Immature natural killer cell (primary cell): ENCODE results near the gene NEURL1B. TPM values are rescaled to one million over a fixed set of nuclear protein-coding genes. Genes with fewer than 3 reads are reported as not detected.

ENCODE experiments used
- DNase-seq, 3 donors: peaks; one replicate each; pipeline ENCODE4 v3.0.0; 2022; ENCODE audit warnings: mixed read lengths in 1 of 3
- H3K27ac Mint-ChIP-seq, 6 donors: one replicate each; pipeline ENCODE4 v1.8.0; 2020; ENCODE audit warnings: mixed read lengths in 6 of 6, mild to moderate bottlenecking in 5 of 6, inconsistent platforms in 4 of 6, moderate library complexity in 3 of 6
- H3K27me3 Mint-ChIP-seq, 3 donors: one replicate each; pipeline ENCODE4 v1.8.0; 2020 to 2021; ENCODE audit warnings: low read depth in 3 of 3, mild to moderate bottlenecking in 3 of 3, mixed read lengths in 3 of 3, moderate library complexity in 3 of 3, inconsistent platforms in 1 of 3
- H3K36me3 Mint-ChIP-seq, 3 donors: one replicate each; pipeline ENCODE4 v1.8.0; 2020; ENCODE audit warnings: mixed read lengths in 3 of 3, inconsistent platforms in 2 of 3, mild to moderate bottlenecking in 2 of 3
- H3K4me1 Mint-ChIP-seq, 2 donors: one replicate each; pipeline ENCODE4 v1.8.0; 2020; ENCODE audit warnings: inconsistent platforms in 2 of 2, mild to moderate bottlenecking in 2 of 2, mixed read lengths in 2 of 2, moderate library complexity in 1 of 2
- H3K4me3 Mint-ChIP-seq, 5 donors: one replicate each; pipeline ENCODE4 v1.8.0; 2020; ENCODE audit warnings: mild to moderate bottlenecking in 5 of 5, mixed read lengths in 5 of 5, inconsistent platforms in 3 of 5, moderate library complexity in 3 of 5
- H3K9me3 Mint-ChIP-seq, 6 donors: one replicate each; pipeline ENCODE4 v1.8.0; 2020; ENCODE audit warnings: mild to moderate bottlenecking in 6 of 6, mixed read lengths in 6 of 6, inconsistent platforms in 4 of 6, moderate library complexity in 3 of 6
- polyA plus RNA-seq, 3 donors: library from polyadenylated mRNA; unstranded; fragments of 300-500 nt; fragmentation: Illumina TruSeq; gene quantifications; one replicate each; pipeline ENCODE4 v1.2.3, GENCODE V29; 2021

Gene NEURL1B
- polyA plus RNA-seq, 3 donors from 2014 or later, result 0.09 TPM; not detected in 2

- peaks cover 0 to 5% (median 2%) of the 10 kb centered on the region in 3 donors for H3K27me3 Mint-ChIP-seq
- H3K4me3 Mint-ChIP-seq, result no peak overlapping the region
- peak overlapping the region in 5 of 6 donors; percentile 25 to 81 (median 71) for H3K27ac Mint-ChIP-seq
- H3K4me1 Mint-ChIP-seq, result peaks cover 13 to 14% of the 10 kb centered on the region in 2 donors
- DNase-seq, result no peak
- no peaks in the 10 kb centered on the region for H3K9me3 Mint-ChIP-seq
- peaks cover 0 to 4% (median 0%) of the 10 kb centered on the region in 3 donors for H3K36me3 Mint-ChIP-seq
Observed at GRCh38 chr5:172688349-172689217, 47.5 kb downstream of the NEURL1B start.

- Mint-ChIP-seq H3K27ac (peak overlapping the region in 1 of 6 donors; percentile 81), H3K9me3 (no peaks in the 10 kb centered on the region), H3K36me3 (peaks cover 0 to 4% (median 0%) of the 10 kb centered on the region in 3 donors), H3K27me3 (peaks cover 0 to 5% (median 2%) of the 10 kb centered on the region in 3 donors), H3K4me1 (peaks cover 12 to 13% of the 10 kb centered on the region in 2 donors), H3K4me3 (no peak overlapping the region)
- no peak for DNase-seq
Observed at GRCh38 chr5:172689218-172689572, 48.1 kb downstream of the NEURL1B start.

GRCh38 chr5:172689801-172690200 lies 48.7 kb downstream of the NEURL1B start:
- H3K36me3 Mint-ChIP-seq, result peaks cover 0 to 4% (median 0%) of the 10 kb centered on the region in 3 donors
- no peak overlapping the region for H3K4me3 Mint-ChIP-seq
- H3K27me3 Mint-ChIP-seq, result peaks cover 0 to 1% (median 1%) of the 10 kb centered on the region in 3 donors
- no peak overlapping the region for H3K27ac Mint-ChIP-seq
- peaks cover 8% of the 10 kb centered on the region in 2 donors for H3K4me1 Mint-ChIP-seq
- DNase-seq, result no peak
- H3K9me3 Mint-ChIP-seq, result no peaks in the 10 kb centered on the region

GRCh38 chr5:172690258-172691075 lies 49.4 kb downstream of the NEURL1B start:
- H3K4me1 Mint-ChIP-seq, result peaks cover 8% of the 10 kb centered on the region in 2 donors
- peak overlapping the region in 1 of 6 donors; percentile 73 for H3K27ac Mint-ChIP-seq
- peaks cover 0 to 4% (median 0%) of the 10 kb centered on the region in 3 donors for H3K36me3 Mint-ChIP-seq
- peaks cover 0 to 1% (median 0%) of the 10 kb centered on the region in 3 donors for H3K27me3 Mint-ChIP-seq
- H3K9me3 Mint-ChIP-seq, result no peaks in the 10 kb centered on the region
- DNase-seq, result no peak
- H3K4me3 Mint-ChIP-seq, result peak overlapping the region in 1 of 5 donors; percentile 14

- Mint-ChIP-seq H3K4me3 (no peak overlapping the region), H3K9me3 (no peaks in the 10 kb centered on the region), H3K27ac (no peak overlapping the region), H3K27me3 (peaks cover 0 to 1% (median 0%) of the 10 kb centered on the region in 3 donors), H3K36me3 (peaks cover 0 to 4% (median 0%) of the 10 kb centered on the region in 3 donors), H3K4me1 (peaks cover 8 to 10% of the 10 kb centered on the region in 2 donors)
- DNase-seq, result no peak
Observed at GRCh38 chr5:172691886-172692285, 50.8 kb downstream of the NEURL1B start.

- DNase-seq, result no peak
- Mint-ChIP-seq H3K36me3 (peaks cover 0 to 4% (median 0%) of the 10 kb centered on the region in 3 donors), H3K27me3 (peaks cover 0 to 3% (median 0%) of the 10 kb centered on the region in 3 donors), H3K9me3 (no peaks in the 10 kb centered on the region), H3K4me1 (peaks cover 13 to 16% of the 10 kb centered on the region in 2 donors), H3K27ac (no peak overlapping the region), H3K4me3 (no peak overlapping the region)
Observed at GRCh38 chr5:172692451-172692850, 51.4 kb downstream of the NEURL1B start.

GRCh38 chr5:172692981-172693380 lies 51.9 kb downstream of the NEURL1B start:
- H3K4me3 Mint-ChIP-seq, result no peak overlapping the region
- H3K27ac Mint-ChIP-seq, result no peak overlapping the region
- H3K36me3 Mint-ChIP-seq, result peaks cover 0 to 4% (median 0%) of the 10 kb centered on the region in 3 donors
- DNase-seq, result no peak
- H3K27me3 Mint-ChIP-seq, result peaks cover 0 to 8% (median 0%) of the 10 kb centered on the region in 3 donors
- no peaks in the 10 kb centered on the region for H3K9me3 Mint-ChIP-seq
- peaks cover 18 to 20% of the 10 kb centered on the region in 2 donors for H3K4me1 Mint-ChIP-seq

GRCh38 chr5:172694061-172694460 lies 53.0 kb downstream of the NEURL1B start:
- H3K36me3 Mint-ChIP-seq, result no peaks in the 10 kb centered on the region
- no peaks in the 10 kb centered on the region for H3K9me3 Mint-ChIP-seq
- no peak for DNase-seq
- no peak overlapping the region for H3K4me3 Mint-ChIP-seq
- peaks cover 0 to 9% (median 0%) of the 10 kb centered on the region in 3 donors for H3K27me3 Mint-ChIP-seq
- no peak overlapping the region for H3K27ac Mint-ChIP-seq
- H3K4me1 Mint-ChIP-seq, result peaks cover 10 to 12% of the 10 kb centered on the region in 2 donors

GRCh38 chr5:172694541-172694940 lies 53.5 kb downstream of the NEURL1B start:
- Mint-ChIP-seq H3K27me3 (peaks cover 0 to 13% (median 2%) of the 10 kb centered on the region in 3 donors), H3K27ac (peak overlapping the region in 1 of 6 donors; percentile 24), H3K4me1 (peaks cover 10 to 12% of the 10 kb centered on the region in 2 donors)

GRCh38 chr5:172695232-172696054 lies 54.4 kb downstream of the NEURL1B start:
- Mint-ChIP-seq H3K4me3 (peak overlapping the region in 2 of 5 donors; percentile 33 to 94), H3K36me3 (no peaks in the 10 kb centered on the region), H3K27me3 (peaks cover 0 to 14% (median 4%) of the 10 kb centered on the region in 3 donors), H3K27ac (peak overlapping the region in 1 of 6 donors; percentile 24), H3K4me1 (peaks cover 10 to 12% of the 10 kb centered on the region in 2 donors), H3K9me3 (no peaks in the 10 kb centered on the region)
- DNase-seq, result no peak

More at GRCh38 chr5:172694541-172694940, 53.5 kb downstream of the NEURL1B start:
- Mint-ChIP-seq H3K36me3 (no peaks in the 10 kb centered on the region), H3K4me3 (no peak overlapping the region), H3K9me3 (no peaks in the 10 kb centered on the region)
- no peak for DNase-seq

GRCh38 chr5:172696171-172696849 lies 55.2 kb downstream of the NEURL1B start:
- Mint-ChIP-seq H3K4me3 (peak overlapping the region; percentile 27 to 96 (median 95)), H3K9me3 (no peaks in the 10 kb centered on the region), H3K27me3 (peaks cover 4 to 17% (median 5%) of the 10 kb centered on the region in 3 donors), H3K36me3 (no peaks in the 10 kb centered on the region), H3K27ac (no peak overlapping the region), H3K4me1 (peaks cover 17% of the 10 kb centered on the region in 2 donors)
- DNase-seq, result no peak
